ENCODE measurements around the gene DIPK1A. TPM values are rescaled to one million over a fixed set of nuclear protein-coding genes. Genes with fewer than 3 reads are reported as not detected.
"Not testable (repeated sequence)": the region's sequence is repeated elsewhere in the genome, so short reads cannot be mapped to it uniquely, and the experiment has no call there.

DIPK1A gene
- polyA plus RNA-seq, 10 donors: 10.2 to 14.5 (median 11.8) TPM

GRCh38 chr1:92985101-92985500 is 23.8 kb upstream of the DIPK1A start:
- DNase-seq: no peak

- no peak for DNase-seq
These were observed 19.7 kb upstream of the DIPK1A start for GRCh38 chr1:92980732-92981647.

GRCh38 chr1:92975551-92976232 is 14.4 kb upstream of the DIPK1A start:
- DNase-seq: no peak

- not testable (repeated sequence) for DNase-seq
These were observed 12.8 kb upstream of the DIPK1A start for GRCh38 chr1:92974112-92974511.

GRCh38 chr1:92973203-92973897 is 12.1 kb upstream of the DIPK1A start:
- DNase-seq: no peak

GRCh38 chr1:92972409-92973129 is 11.3 kb upstream of the DIPK1A start:
- no peak for DNase-seq

GRCh38 chr1:92971932-92972331 is 10.7 kb upstream of the DIPK1A start:
- DNase-seq: not testable (repeated sequence)

GRCh38 chr1:92970990-92971689 is 9.9 kb upstream of the DIPK1A start:
- no peak for DNase-seq

- DNase-seq: no peak
These were observed 8.3 kb upstream of the DIPK1A start for GRCh38 chr1:92969517-92969916.

- no peak for DNase-seq
These were observed 7.1 kb upstream of the DIPK1A start for GRCh38 chr1:92968138-92969032.

- no peak for DNase-seq
These were observed 3.7 kb upstream of the DIPK1A start for GRCh38 chr1:92964998-92965397.

GRCh38 chr1:92964316-92964715 is 3.1 kb upstream of the DIPK1A start:
- no peak for DNase-seq

- DNase-seq: peak; percentile 75 to 85 (median 79)
These were observed 862 bp upstream of the DIPK1A start for GRCh38 chr1:92961896-92962752.

- peak; percentile 68 to 90 (median 76) for DNase-seq
These were observed 699 bp downstream of the DIPK1A start for GRCh38 chr1:92960395-92961130.

GRCh38 chr1:92958203-92958970 is 2.9 kb downstream of the DIPK1A start:
- no peak for DNase-seq

- no peak for DNase-seq
These were observed 4.1 kb downstream of the DIPK1A start for GRCh38 chr1:92957030-92957734.

Data from muscle of back (tissue), 11 donors.